Choroid plexus epithelial cell (primary cell): ENCODE measurements around the gene IFT80.
"Not testable (repeated sequence)": the region's sequence is repeated elsewhere in the genome, so short reads cannot be mapped to it uniquely, and the experiment has no call there.

Experiments
- DNase-seq: peaks from one replicate; pipeline ENCODE4 v3.0.0-alpha.2; 2010; ENCODE audit warnings: low read depth
- H3K4me3 ChIP-seq: 2 replicates; pipeline ENCODE4 v1.5.1; 2011; ENCODE audit warnings: low read depth, mild to moderate bottlenecking, control low read depth, low read length, moderate library complexity
- TF ChIP-seq, protein P1 (sequence below): conservative IDR thresholded peaks from 2 replicates; pipeline ENCODE4 v1.5.1; 2011; ENCODE audit warnings: low read depth, mild to moderate bottlenecking, control low read depth, inconsistent platforms, low read length, moderate library complexity

Gene IFT80

DNA sequence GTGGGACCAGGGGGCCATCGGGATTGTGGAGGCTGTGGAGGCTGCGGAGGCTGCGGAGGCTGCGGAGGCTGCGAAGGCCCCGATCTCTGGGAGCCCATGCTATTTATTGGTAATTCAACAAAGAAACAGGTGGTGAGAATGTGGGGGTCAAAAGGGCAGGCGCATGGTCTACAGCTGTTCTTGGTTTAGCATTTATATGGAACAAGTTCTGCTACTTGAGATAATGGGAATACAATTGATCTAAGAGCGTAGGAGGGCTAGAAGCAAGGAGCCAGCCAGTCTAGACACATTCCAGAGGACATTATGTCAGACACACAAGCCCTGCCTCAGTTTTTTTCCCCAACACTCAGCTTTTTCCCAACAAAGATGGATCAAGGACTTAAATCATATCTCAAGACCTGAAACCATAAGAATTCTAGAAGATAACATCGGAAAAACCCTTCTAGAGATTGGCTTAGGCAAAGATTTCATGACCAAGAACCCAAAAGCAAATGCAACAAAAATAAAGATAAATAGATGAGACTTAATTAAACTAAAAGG lies 153.7 kb downstream of the IFT80 start:
- no peak for DNase-seq
- no peak overlapping the region for H3K4me3 ChIP-seq
- TF ChIP-seq, protein P1, sequence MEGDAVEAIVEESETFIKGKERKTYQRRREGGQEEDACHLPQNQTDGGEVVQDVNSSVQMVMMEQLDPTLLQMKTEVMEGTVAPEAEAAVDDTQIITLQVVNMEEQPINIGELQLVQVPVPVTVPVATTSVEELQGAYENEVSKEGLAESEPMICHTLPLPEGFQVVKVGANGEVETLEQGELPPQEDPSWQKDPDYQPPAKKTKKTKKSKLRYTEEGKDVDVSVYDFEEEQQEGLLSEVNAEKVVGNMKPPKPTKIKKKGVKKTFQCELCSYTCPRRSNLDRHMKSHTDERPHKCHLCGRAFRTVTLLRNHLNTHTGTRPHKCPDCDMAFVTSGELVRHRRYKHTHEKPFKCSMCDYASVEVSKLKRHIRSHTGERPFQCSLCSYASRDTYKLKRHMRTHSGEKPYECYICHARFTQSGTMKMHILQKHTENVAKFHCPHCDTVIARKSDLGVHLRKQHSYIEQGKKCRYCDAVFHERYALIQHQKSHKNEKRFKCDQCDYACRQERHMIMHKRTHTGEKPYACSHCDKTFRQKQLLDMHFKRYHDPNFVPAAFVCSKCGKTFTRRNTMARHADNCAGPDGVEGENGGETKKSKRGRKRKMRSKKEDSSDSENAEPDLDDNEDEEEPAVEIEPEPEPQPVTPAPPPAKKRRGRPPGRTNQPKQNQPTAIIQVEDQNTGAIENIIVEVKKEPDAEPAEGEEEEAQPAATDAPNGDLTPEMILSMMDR = no peak

DNA sequence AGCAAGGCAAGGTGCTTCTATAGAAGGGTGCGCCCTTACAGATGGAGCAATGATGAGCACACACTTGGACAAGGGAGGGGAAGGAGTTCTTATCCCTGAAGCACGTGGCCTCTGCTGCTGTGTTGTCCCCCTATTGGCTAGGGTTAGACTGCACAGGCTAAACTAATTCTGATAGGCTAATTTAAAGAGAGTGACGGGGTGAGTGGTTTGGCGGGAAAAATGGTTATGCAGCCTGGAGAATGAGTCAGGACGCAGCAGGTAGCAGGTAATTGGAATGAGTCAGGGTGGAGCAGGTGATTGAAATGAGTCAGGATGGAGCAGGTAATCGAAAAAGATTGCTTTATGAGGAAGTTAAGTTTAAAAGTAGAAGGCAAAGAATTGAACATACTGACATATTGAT lies 158.3 kb downstream of the IFT80 start:
- not testable (repeated sequence) for H3K4me3 ChIP-seq, DNase-seq

DNA sequence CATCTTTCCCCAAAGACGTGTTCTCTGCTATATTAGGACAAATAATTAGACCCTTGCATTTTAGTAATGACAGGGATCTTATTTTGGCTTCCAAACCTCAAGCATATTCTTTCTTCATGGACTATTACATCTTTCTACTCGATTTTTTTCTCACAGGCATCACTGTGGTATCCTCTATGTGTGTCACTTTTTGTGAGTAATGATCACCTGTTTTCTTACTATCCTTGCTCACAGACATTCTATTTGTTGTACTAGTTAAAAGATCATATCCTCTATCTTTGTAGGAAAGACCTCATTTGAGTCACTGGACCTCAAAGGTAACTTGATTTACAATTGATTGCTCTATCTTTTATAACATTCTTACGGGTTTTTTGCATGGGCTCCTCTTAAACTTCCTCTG lies 167.0 kb downstream of the IFT80 start:
- DNase-seq = no peak
- TF ChIP-seq, protein P1 = no peak
- H3K4me3 ChIP-seq = no peak overlapping the region

DNA sequence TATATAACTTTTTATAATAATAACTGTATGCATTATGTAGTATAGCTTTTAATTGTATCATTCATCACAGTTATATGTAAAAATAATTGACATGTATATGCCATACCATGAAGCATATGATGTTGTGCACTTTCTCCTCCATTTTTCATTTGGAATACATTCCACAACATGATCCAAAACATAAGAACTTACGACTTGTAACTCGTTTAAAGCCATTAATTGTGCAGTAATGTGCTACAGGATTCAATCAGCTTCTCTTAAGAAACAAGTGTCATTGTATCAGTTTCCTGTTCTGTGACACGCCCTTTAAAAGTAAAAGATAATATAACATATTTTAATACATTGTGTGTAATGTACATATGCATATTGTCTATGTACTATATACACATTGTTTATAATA lies 171.6 kb downstream of the IFT80 start:
- TF ChIP-seq, protein P1 = no peak
- DNase-seq = no peak
- no peak overlapping the region for H3K4me3 ChIP-seq

DNA sequence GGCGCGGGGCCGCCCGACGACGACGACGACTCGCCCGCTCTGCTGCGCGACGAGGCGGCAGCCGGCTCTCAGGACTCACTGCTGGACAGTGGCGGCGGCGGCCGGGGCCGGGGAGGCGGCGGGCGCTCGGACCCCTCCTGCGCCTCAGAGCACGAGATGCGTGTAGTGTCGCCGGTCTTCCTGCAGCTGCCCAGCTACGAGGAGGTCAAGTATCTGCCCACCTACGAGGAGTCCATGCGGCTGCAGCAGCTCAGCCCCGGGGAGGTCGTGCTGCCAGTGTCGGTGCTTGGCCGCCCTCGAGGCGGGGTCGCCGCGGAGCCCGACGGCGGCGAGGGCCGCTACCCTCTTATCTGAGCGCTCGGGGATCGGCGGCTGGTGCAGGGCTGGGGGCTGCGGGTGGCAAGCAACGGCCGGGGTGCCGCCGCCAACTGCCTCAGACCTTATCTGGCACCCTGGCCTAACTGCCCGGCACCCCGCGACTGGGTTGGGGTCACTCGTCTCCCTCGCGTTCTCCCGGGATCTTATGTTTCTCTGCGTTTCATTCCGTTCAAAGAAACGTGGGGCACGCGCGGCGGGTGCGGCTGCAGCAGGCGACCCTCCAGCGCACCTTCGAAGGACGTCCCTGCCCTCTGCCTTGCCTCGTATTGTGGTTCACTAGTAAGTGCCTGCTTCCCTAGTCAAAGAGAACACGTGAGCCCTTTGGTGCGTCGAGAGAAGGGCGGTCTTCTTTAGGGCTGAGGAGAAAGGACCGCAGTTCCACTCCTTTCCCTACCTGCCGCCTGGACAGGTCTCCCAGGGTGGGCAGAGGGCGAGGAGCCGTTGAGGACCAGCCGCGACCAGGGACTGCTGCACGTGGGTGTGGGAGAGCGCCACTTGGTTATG lies 172.8 kb downstream of the IFT80 start:
- DNase-seq = no peak
- TF ChIP-seq, protein P1 = no peak
- peak overlapping the region; percentile 51 for H3K4me3 ChIP-seq

DNA sequence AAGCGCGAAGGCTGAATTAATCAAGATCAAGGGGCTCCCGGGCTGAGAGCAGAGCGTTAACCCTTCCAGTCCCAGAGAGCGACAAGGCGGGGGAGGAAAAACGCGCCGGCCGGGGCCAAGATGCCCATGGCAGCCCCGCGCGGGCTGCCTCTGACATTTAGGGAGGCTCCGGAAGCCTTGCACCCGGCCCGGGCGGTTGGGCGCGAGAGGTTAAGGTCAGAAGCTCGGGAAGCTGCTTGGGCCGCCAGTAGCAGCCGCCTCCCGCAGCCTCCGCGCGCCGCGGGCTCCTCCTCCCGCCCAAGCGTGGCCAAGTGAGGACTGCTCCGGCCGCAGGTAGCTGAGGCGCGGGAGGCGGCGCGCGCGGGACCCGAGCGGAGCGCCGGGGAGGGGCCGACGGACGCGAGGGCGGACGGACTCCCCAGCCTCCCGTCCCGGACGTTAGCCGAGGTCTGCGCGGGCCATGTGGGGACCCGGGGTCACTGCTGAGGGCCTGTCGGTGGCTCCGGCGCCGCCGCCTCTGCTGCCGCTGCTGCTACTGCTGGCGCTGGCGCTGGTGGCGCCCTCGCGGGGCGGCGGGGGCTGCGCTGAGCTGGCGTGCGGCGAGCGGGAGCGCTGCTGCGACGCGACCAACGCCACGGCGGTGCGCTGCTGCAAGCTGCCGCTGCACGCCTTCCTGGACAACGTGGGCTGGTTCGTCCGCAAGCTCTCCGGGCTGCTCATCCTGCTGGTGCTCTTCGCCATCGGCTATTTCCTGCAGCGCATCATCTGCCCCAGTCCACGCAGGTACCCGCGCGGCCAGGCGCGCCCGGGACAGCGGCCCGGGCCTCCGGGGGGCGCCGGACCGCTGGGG lies 173.6 kb downstream of the IFT80 start, which contains the start of gene C3orf80:
Gene C3orf80 (plus strand): TSS at position 247 of the 850 bp plus-strand sequence. CDS start 214 bp downstream, at position 461.
- TF ChIP-seq, protein P1 = no peak
- peak within 1 kb of the TSS; percentile 51 for H3K4me3 ChIP-seq
- peak; percentile 27 for DNase-seq

DNA sequence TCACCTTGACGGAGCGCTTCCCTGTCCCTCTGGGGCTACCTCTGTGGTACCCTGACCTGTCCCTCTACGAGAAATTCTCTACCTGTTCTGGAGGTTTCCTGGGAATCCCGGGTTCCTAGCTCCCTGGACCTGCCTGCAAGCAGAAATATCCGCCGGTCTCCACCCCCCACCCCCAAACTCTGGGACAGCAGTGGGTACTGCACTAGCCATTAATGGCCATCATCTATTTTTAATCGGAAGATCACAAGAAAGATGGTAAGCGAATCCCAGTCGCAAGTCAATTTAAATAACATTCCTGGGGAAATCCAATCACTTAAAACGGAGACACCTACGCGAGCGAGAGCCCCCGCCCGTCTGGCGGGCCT lies 174.2 kb downstream of the IFT80 start:
- no peak for DNase-seq
- TF ChIP-seq, protein P1 = no peak
- peak overlapping the region; percentile 51 for H3K4me3 ChIP-seq
